ENCODE results near the gene NAALADL2. TPM values are rescaled to one million over a fixed set of nuclear protein-coding genes. Genes with fewer than 3 reads are reported as not detected.
"Not testable (repeated sequence)": the region's sequence is repeated elsewhere in the genome, so short reads cannot be mapped to it uniquely, and the experiment has no call there.

NAALADL2 gene
- total RNA-seq, 1 donor from 2014 or later, result 2.8 TPM

- Mint-ChIP-seq H3K4me1 (peaks cover 45% of the 10 kb centered on the region), H3K27me3 (ENCODE audit: low read depth) (no peaks in the 10 kb centered on the region), H3K36me3 (ENCODE audit: low read depth) (no peaks in the 10 kb centered on the region), H3K27ac (ENCODE audit: unreplicated experiment) (peak overlapping the region; percentile 57), H3K4me3 (no peak overlapping the region), H3K9me3 (no peaks in the 10 kb centered on the region)
- no peak for DNase-seq (ENCODE audit: low read depth, low spot score)
- TF ChIP-seq, protein P1, sequence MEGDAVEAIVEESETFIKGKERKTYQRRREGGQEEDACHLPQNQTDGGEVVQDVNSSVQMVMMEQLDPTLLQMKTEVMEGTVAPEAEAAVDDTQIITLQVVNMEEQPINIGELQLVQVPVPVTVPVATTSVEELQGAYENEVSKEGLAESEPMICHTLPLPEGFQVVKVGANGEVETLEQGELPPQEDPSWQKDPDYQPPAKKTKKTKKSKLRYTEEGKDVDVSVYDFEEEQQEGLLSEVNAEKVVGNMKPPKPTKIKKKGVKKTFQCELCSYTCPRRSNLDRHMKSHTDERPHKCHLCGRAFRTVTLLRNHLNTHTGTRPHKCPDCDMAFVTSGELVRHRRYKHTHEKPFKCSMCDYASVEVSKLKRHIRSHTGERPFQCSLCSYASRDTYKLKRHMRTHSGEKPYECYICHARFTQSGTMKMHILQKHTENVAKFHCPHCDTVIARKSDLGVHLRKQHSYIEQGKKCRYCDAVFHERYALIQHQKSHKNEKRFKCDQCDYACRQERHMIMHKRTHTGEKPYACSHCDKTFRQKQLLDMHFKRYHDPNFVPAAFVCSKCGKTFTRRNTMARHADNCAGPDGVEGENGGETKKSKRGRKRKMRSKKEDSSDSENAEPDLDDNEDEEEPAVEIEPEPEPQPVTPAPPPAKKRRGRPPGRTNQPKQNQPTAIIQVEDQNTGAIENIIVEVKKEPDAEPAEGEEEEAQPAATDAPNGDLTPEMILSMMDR (conservative IDR thresholded peaks at IDR 0.05), result no peak
Measured at GRCh38 chr3:175605851-175606250, 746.7 kb downstream of the NAALADL2 start.

- H3K27me3 Mint-ChIP-seq (ENCODE audit: low read depth), result no peaks in the 10 kb centered on the region
- no peaks in the 10 kb centered on the region for H3K36me3 Mint-ChIP-seq (ENCODE audit: low read depth)
- no peak overlapping the region for H3K4me3 Mint-ChIP-seq
- H3K27ac Mint-ChIP-seq (ENCODE audit: unreplicated experiment), result peak overlapping the region; percentile 57
- TF ChIP-seq, protein P1 (conservative IDR thresholded peaks at IDR 0.05), result no peak
- peaks cover 46% of the 10 kb centered on the region for H3K4me1 Mint-ChIP-seq
- DNase-seq (ENCODE audit: low read depth, low spot score), result no peak
- no peaks in the 10 kb centered on the region for H3K9me3 Mint-ChIP-seq
Measured at GRCh38 chr3:175606650-175607318, 747.6 kb downstream of the NAALADL2 start.

- H3K27ac Mint-ChIP-seq (ENCODE audit: unreplicated experiment), result no peak overlapping the region
- peaks cover 61% of the 10 kb centered on the region for H3K4me1 Mint-ChIP-seq
- no peaks in the 10 kb centered on the region for H3K36me3 Mint-ChIP-seq (ENCODE audit: low read depth)
- no peaks in the 10 kb centered on the region for H3K9me3 Mint-ChIP-seq
- DNase-seq (ENCODE audit: low read depth, low spot score), result no peak
- TF ChIP-seq, protein P1 (conservative IDR thresholded peaks at IDR 0.05), result no peak
- H3K27me3 Mint-ChIP-seq (ENCODE audit: low read depth), result no peaks in the 10 kb centered on the region
- H3K4me3 Mint-ChIP-seq, result peak overlapping the region; percentile 39
Measured at GRCh38 chr3:175608356-175608755, 749.2 kb downstream of the NAALADL2 start.

- DNase-seq (ENCODE audit: low read depth, low spot score), result no peak
- no peaks in the 10 kb centered on the region for H3K9me3 Mint-ChIP-seq
- H3K27me3 Mint-ChIP-seq (ENCODE audit: low read depth), result no peaks in the 10 kb centered on the region
- peaks cover 62% of the 10 kb centered on the region for H3K4me1 Mint-ChIP-seq
- TF ChIP-seq, protein P1 (conservative IDR thresholded peaks at IDR 0.05), result no peak
- no peaks in the 10 kb centered on the region for H3K36me3 Mint-ChIP-seq (ENCODE audit: low read depth)
- no peak overlapping the region for H3K27ac Mint-ChIP-seq (ENCODE audit: unreplicated experiment)
- no peak overlapping the region for H3K4me3 Mint-ChIP-seq
Measured at GRCh38 chr3:175608911-175609310, 749.8 kb downstream of the NAALADL2 start.

- H3K27ac Mint-ChIP-seq (ENCODE audit: unreplicated experiment), result no peak overlapping the region
- peaks cover 36% of the 10 kb centered on the region for H3K4me1 Mint-ChIP-seq
- TF ChIP-seq, protein P1 (conservative IDR thresholded peaks at IDR 0.05), result no peak
- no peak overlapping the region for H3K4me3 Mint-ChIP-seq
- peaks cover 6% of the 10 kb centered on the region for H3K9me3 Mint-ChIP-seq
- H3K36me3 Mint-ChIP-seq (ENCODE audit: low read depth), result no peaks in the 10 kb centered on the region
- no peaks in the 10 kb centered on the region for H3K27me3 Mint-ChIP-seq (ENCODE audit: low read depth)
- DNase-seq (ENCODE audit: low read depth, low spot score), result no peak
Measured at GRCh38 chr3:175612487-175613196, 753.5 kb downstream of the NAALADL2 start.

GRCh38 chr3:175614107-175614506 is 755.0 kb downstream of the NAALADL2 start:
- not testable (repeated sequence) for H3K4me3 Mint-ChIP-seq; H3K27me3 Mint-ChIP-seq (ENCODE audit: low read depth); H3K9me3 Mint-ChIP-seq; H3K27ac Mint-ChIP-seq (ENCODE audit: unreplicated experiment); H3K36me3 Mint-ChIP-seq (ENCODE audit: low read depth); DNase-seq (ENCODE audit: low read depth, low spot score)
- H3K4me1 Mint-ChIP-seq, result peaks cover 28% of the 10 kb centered on the region

All from neural crest cell (in vitro differentiated cells).